ENCODE results near the gene NBEA. TPM values are rescaled to one million over a fixed set of nuclear protein-coding genes. Genes with fewer than 3 reads are reported as not detected.

Gene NBEA
- total RNA-seq, 5 donors from 2014 or later (not counting 1 experiment from before 2014, with no cell fraction given), result 1.3 to 8.7 (median 3.7) TPM

DNA sequence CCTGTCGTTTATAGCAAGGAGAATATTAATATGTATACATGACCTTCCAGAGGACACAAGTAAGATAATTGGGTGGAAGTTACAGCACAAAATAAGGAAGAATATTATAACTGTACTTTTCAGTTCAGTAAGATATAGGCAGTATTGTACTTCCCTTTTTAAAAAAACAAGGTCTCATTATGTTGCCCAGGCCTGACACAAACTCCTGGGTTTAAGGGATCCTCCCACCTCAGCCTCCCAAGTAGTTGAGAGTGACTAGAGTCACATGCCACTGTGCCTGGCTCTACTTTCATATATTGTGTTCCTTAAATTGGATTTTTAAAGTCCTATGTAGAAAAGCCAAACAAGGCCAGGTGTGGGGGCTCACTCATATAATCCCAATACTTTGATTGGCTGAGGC lies 553.9 kb downstream of the NBEA start:
- Histone ChIP-seq H3K9me3 (no peaks in the 10 kb centered on the region), H3K27me3 (replicated peaks in 1 of 2; ENCODE audit: control insufficient read depth in 2 of 2, extremely low read depth in 1 of 2, insufficient read depth in 2 of 2, low read length in 1 of 2) (no peaks in the 10 kb centered on the region), H3K4me1 (ENCODE audit: control insufficient read depth in 1 of 2, extremely low read depth in 1 of 2, insufficient read depth in 2 of 2, low read length in 2 of 2) (no peaks in the 10 kb centered on the region), H3K4me3 (ENCODE audit: control insufficient read depth in 1 of 2, extremely low read depth in 1 of 2, low read length in 1 of 2) (no peak overlapping the region), H3K27ac (ENCODE audit: low read length) (no peak overlapping the region), H3K36me3 (ENCODE audit: control insufficient read depth in 2 of 2, extremely low read depth in 1 of 2, insufficient read depth in 1 of 2, low read length in 1 of 2) (no peaks in the 10 kb centered on the region)
- peaks cover 8 to 17% (median 9%) of the 10 kb centered on the region in 3 donors for H3K9me3 Mint-ChIP-seq
- no peaks in the 10 kb centered on the region for H3K27me3 Mint-ChIP-seq
- H3K27ac Mint-ChIP-seq, result no peak overlapping the region
- no peaks in the 10 kb centered on the region for H3K36me3 Mint-ChIP-seq
- DNase-seq (no peak), ATAC-seq (replicated peaks in 1 of 4) (no peak)
- WGBS (ENCODE audit: insufficient coverage), result no CpG with 5 or more reads among the region's 1 CpG
- no peak overlapping the region for H3K4me3 Mint-ChIP-seq
- CTCF ChIA-PET, result no interaction called here
- H3K4me1 Mint-ChIP-seq, result no peaks in the 10 kb centered on the region
- POLR2A ChIA-PET, result no interaction called here

DNA sequence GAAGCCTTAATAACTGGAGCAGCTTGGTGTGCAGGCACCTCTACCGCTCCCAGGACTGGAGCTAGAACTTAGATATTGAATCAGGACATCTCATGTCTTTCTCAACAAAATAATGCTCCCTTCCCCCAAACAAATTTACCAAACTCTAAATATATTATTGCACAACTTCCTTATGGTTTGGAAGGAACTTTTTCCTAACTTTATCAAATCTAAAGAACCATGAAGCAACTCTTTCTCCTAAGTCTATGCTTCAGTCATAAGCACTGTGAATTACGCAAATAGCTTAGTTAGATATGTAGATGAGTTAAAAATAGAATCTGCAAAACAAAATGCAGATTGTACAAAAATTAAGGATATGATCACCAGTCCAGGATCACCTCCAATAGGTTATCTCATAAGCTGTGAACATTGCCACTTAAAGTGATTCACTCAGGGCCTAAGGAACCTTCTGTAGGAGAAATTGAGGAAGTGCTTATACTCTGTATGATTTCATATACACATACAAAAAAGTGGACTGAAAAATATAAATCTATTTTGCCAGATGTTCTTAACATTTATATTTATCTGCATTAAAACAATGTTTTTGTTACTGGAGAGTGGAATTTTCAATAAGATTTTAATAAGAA lies 554.8 kb downstream of the NBEA start:
- Histone ChIP-seq H3K27ac (ENCODE audit: low read length) (no peak overlapping the region), H3K36me3 (ENCODE audit: control insufficient read depth in 2 of 2, extremely low read depth in 1 of 2, insufficient read depth in 1 of 2, low read length in 1 of 2) (no peaks in the 10 kb centered on the region), H3K9me3 (no peaks in the 10 kb centered on the region), H3K4me3 (ENCODE audit: control insufficient read depth in 1 of 2, extremely low read depth in 1 of 2, low read length in 1 of 2) (no peak overlapping the region), H3K4me1 (ENCODE audit: control insufficient read depth in 1 of 2, extremely low read depth in 1 of 2, insufficient read depth in 2 of 2, low read length in 2 of 2) (no peaks in the 10 kb centered on the region), H3K27me3 (replicated peaks in 1 of 2; ENCODE audit: control insufficient read depth in 2 of 2, extremely low read depth in 1 of 2, insufficient read depth in 2 of 2, low read length in 1 of 2) (no peaks in the 10 kb centered on the region)
- POLR2A ChIA-PET, result interaction anchor here in 1 of 2 donors (0.6 kb wide), 1 partner anchor 16 kb away, joined by 6 read pairs; no protein-coding TSS in a partner anchor
- no peak for DNase-seq
- H3K27me3 Mint-ChIP-seq, result no peaks in the 10 kb centered on the region
- WGBS (ENCODE audit: insufficient coverage), result no CpG with 5 or more reads among the region's 2 CpGs
- H3K27ac Mint-ChIP-seq, result no peak overlapping the region
- no peak for ATAC-seq (replicated peaks in 1 of 4)
- H3K36me3 Mint-ChIP-seq, result no peaks in the 10 kb centered on the region
- CTCF ChIA-PET, result no interaction called here
- H3K4me1 Mint-ChIP-seq, result no peaks in the 10 kb centered on the region
- H3K9me3 Mint-ChIP-seq, result peaks cover 8 to 9% (median 9%) of the 10 kb centered on the region in 3 donors
- no peak overlapping the region for H3K4me3 Mint-ChIP-seq

- H3K36me3 Mint-ChIP-seq, result no peaks in the 10 kb centered on the region
- H3K27me3 Mint-ChIP-seq, result no peaks in the 10 kb centered on the region
- DNase-seq (no peak), ATAC-seq (replicated peaks in 1 of 4) (no peak)
- H3K27ac ChIP-seq (ENCODE audit: low read length), result no peak overlapping the region
- no peaks in the 10 kb centered on the region for H3K27me3 ChIP-seq (replicated peaks in 1 of 2; ENCODE audit: control insufficient read depth in 2 of 2, extremely low read depth in 1 of 2, insufficient read depth in 2 of 2, low read length in 1 of 2)
- no peaks in the 10 kb centered on the region for H3K4me1 ChIP-seq (ENCODE audit: control insufficient read depth in 1 of 2, extremely low read depth in 1 of 2, insufficient read depth in 2 of 2, low read length in 2 of 2)
- POLR2A ChIA-PET, result no interaction called here
- H3K27ac Mint-ChIP-seq, result no peak overlapping the region
- H3K9me3 Mint-ChIP-seq, result peaks cover 4 to 9% (median 7%) of the 10 kb centered on the region in 3 donors
- no peaks in the 10 kb centered on the region for H3K4me1 Mint-ChIP-seq
- H3K9me3 ChIP-seq, result no peaks in the 10 kb centered on the region
- no peak overlapping the region for H3K4me3 ChIP-seq (ENCODE audit: control insufficient read depth in 1 of 2, extremely low read depth in 1 of 2, low read length in 1 of 2)
- no peak overlapping the region for H3K4me3 Mint-ChIP-seq
- CTCF ChIA-PET, result no interaction called here
- H3K36me3 ChIP-seq (ENCODE audit: control insufficient read depth in 2 of 2, extremely low read depth in 1 of 2, insufficient read depth in 1 of 2, low read length in 1 of 2), result no peaks in the 10 kb centered on the region
These were observed 556.2 kb downstream of the NBEA start for GRCh38 chr13:35498231-35498630.

DNA sequence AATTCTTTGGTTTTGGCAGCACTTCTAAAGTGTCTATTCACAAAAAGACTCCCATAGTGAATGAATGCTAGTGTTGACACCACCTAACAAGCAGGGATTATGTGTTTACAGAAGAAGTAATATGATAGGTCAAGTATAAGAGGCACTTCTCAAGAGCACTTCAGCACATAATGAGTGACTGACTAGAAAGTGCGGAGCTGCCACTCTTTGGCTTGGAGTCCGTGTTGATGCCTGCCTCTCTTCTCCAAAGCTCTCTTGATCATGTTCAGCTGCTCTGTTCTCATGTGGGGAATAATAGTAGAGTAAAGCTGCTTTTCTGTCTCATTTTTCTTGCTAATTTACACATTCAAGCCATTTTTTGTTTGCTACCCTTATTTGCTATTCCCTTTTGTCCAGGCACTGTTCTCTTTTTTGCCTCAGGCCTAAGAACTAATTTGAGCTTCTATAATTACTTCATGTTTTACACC lies 557.2 kb downstream of the NBEA start:
- no peaks in the 10 kb centered on the region for H3K4me1 Mint-ChIP-seq
- Histone ChIP-seq H3K4me3 (ENCODE audit: control insufficient read depth in 1 of 2, extremely low read depth in 1 of 2, low read length in 1 of 2) (no peak overlapping the region), H3K27me3 (replicated peaks in 1 of 2; ENCODE audit: control insufficient read depth in 2 of 2, extremely low read depth in 1 of 2, insufficient read depth in 2 of 2, low read length in 1 of 2) (no peaks in the 10 kb centered on the region), H3K36me3 (ENCODE audit: control insufficient read depth in 2 of 2, extremely low read depth in 1 of 2, insufficient read depth in 1 of 2, low read length in 1 of 2) (no peaks in the 10 kb centered on the region), H3K27ac (ENCODE audit: low read length) (no peak overlapping the region), H3K4me1 (ENCODE audit: control insufficient read depth in 1 of 2, extremely low read depth in 1 of 2, insufficient read depth in 2 of 2, low read length in 2 of 2) (no peaks in the 10 kb centered on the region), H3K9me3 (no peaks in the 10 kb centered on the region)
- ChIA-PET CTCF (no interaction called here), POLR2A (interaction anchor here in 1 of 2 donors (0.5 kb wide), 1 partner anchor 78 kb away, joined by 4 read pairs; no protein-coding TSS in a partner anchor)
- ATAC-seq (replicated peaks in 1 of 4), result no peak
- WGBS (ENCODE audit: insufficient coverage), result no CpG with 5 or more reads among the region's 2 CpGs
- H3K27me3 Mint-ChIP-seq, result no peaks in the 10 kb centered on the region
- H3K9me3 Mint-ChIP-seq, result peaks cover 3 to 9% (median 7%) of the 10 kb centered on the region in 3 donors
- no peaks in the 10 kb centered on the region for H3K36me3 Mint-ChIP-seq
- no peak overlapping the region for H3K4me3 Mint-ChIP-seq
- DNase-seq, result no peak
- no peak overlapping the region for H3K27ac Mint-ChIP-seq

- CTCF ChIA-PET, result no interaction called here
- Histone ChIP-seq H3K9me3 (no peaks in the 10 kb centered on the region), H3K27me3 (replicated peaks in 1 of 2; ENCODE audit: control insufficient read depth in 2 of 2, extremely low read depth in 1 of 2, insufficient read depth in 2 of 2, low read length in 1 of 2) (no peaks in the 10 kb centered on the region), H3K27ac (ENCODE audit: low read length) (no peak overlapping the region), H3K4me1 (ENCODE audit: control insufficient read depth in 1 of 2, extremely low read depth in 1 of 2, insufficient read depth in 2 of 2, low read length in 2 of 2) (no peaks in the 10 kb centered on the region), H3K36me3 (ENCODE audit: control insufficient read depth in 2 of 2, extremely low read depth in 1 of 2, insufficient read depth in 1 of 2, low read length in 1 of 2) (no peaks in the 10 kb centered on the region), H3K4me3 (ENCODE audit: control insufficient read depth in 1 of 2, extremely low read depth in 1 of 2, low read length in 1 of 2) (no peak overlapping the region)
- no peak overlapping the region for H3K27ac Mint-ChIP-seq
- H3K36me3 Mint-ChIP-seq, result no peaks in the 10 kb centered on the region
- H3K27me3 Mint-ChIP-seq, result no peaks in the 10 kb centered on the region
- H3K4me1 Mint-ChIP-seq, result no peaks in the 10 kb centered on the region
- H3K4me3 Mint-ChIP-seq, result no peak overlapping the region
- DNase-seq, result no peak
- ATAC-seq (replicated peaks in 1 of 4), result no peak
- WGBS (ENCODE audit: insufficient coverage), result 75% methylated on average over 2 of the region's 4 CpGs
- H3K9me3 Mint-ChIP-seq, result peaks cover 3 to 9% (median 3%) of the 10 kb centered on the region in 3 donors
- POLR2A ChIA-PET, result no interaction called here
These were observed 557.6 kb downstream of the NBEA start for GRCh38 chr13:35499676-35500075.

DNA sequence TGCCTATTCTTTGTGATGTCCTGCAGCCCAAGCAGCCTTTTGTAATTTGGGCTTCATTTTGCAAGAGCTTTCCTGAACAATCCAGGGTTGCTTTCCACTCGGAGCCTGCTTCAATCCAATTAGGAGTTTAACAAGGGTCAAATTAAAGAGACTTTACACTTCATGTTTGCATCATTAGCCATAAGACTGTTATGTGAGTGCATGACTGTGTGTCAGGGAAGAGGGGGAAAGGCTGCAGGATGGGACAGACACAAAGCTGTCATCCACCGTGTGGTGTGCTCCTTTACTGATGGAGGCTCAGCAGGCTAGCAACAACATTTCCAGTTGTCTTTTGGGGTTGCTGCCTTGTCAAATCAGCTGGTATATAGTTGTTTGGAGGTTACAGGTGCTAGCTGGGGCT lies 558.1 kb downstream of the NBEA start:
- no peaks in the 10 kb centered on the region for H3K9me3 ChIP-seq
- Mint-ChIP-seq H3K9me3 (peaks cover 0 to 7% (median 3%) of the 10 kb centered on the region in 3 donors), H3K27ac (no peak overlapping the region), H3K4me1 (no peaks in the 10 kb centered on the region), H3K4me3 (no peak overlapping the region), H3K36me3 (no peaks in the 10 kb centered on the region), H3K27me3 (no peaks in the 10 kb centered on the region)
- ChIA-PET POLR2A (no interaction called here), CTCF (no interaction called here)
- ATAC-seq (replicated peaks in 1 of 4) (no peak), DNase-seq (no peak)
- no CpG with 5 or more reads among the region's 2 CpGs for WGBS (ENCODE audit: insufficient coverage)
- no peak overlapping the region for H3K4me3 ChIP-seq (ENCODE audit: control insufficient read depth in 1 of 2, extremely low read depth in 1 of 2, low read length in 1 of 2)
- no peaks in the 10 kb centered on the region for H3K36me3 ChIP-seq (ENCODE audit: control insufficient read depth in 2 of 2, extremely low read depth in 1 of 2, insufficient read depth in 1 of 2, low read length in 1 of 2)
- H3K27me3 ChIP-seq (replicated peaks in 1 of 2; ENCODE audit: control insufficient read depth in 2 of 2, extremely low read depth in 1 of 2, insufficient read depth in 2 of 2, low read length in 1 of 2), result no peaks in the 10 kb centered on the region
- H3K4me1 ChIP-seq (ENCODE audit: control insufficient read depth in 1 of 2, extremely low read depth in 1 of 2, insufficient read depth in 2 of 2, low read length in 2 of 2), result no peaks in the 10 kb centered on the region
- H3K27ac ChIP-seq (ENCODE audit: low read length), result no peak overlapping the region
